Endothelial cell (in vitro differentiated cells): ENCODE results near the gene IKZF4. TPM values are rescaled to one million over a fixed set of nuclear protein-coding genes. Genes with fewer than 3 reads are reported as not detected.

Source experiments
- DNase-seq: peaks from one replicate; pipeline ENCODE4 v3.0.0; 2021; ENCODE audit warnings: low spot score
- H3K27ac Mint-ChIP-seq: one replicate; pipeline ENCODE4 v1.8.0; 2021; ENCODE audit warnings: mixed read lengths, inconsistent platforms; ENCODE audit not compliant: unreplicated experiment
- H3K27me3 Mint-ChIP-seq: one replicate; pipeline ENCODE4 v1.8.0; 2021; ENCODE audit warnings: mild to moderate bottlenecking, moderate library complexity, mixed read lengths, inconsistent platforms; ENCODE audit not compliant: unreplicated experiment
- H3K36me3 Mint-ChIP-seq: one replicate; pipeline ENCODE4 v1.8.0; 2021; ENCODE audit warnings: mild to moderate bottlenecking, low read depth, mixed read lengths, inconsistent platforms; ENCODE audit not compliant: unreplicated experiment
- H3K4me1 Mint-ChIP-seq: one replicate; pipeline ENCODE4 v1.8.0; 2021; ENCODE audit warnings: mild to moderate bottlenecking, mixed read lengths, inconsistent platforms; ENCODE audit not compliant: unreplicated experiment
- H3K4me3 Mint-ChIP-seq: one replicate; pipeline ENCODE4 v1.8.0; 2021; ENCODE audit warnings: mild to moderate bottlenecking, mixed read lengths, inconsistent platforms; ENCODE audit not compliant: unreplicated experiment
- H3K9me3 Mint-ChIP-seq: one replicate; pipeline ENCODE4 v1.8.0; 2021; ENCODE audit warnings: mixed read lengths, inconsistent platforms; ENCODE audit not compliant: unreplicated experiment
- total RNA-seq: library from RNA; stranded (reverse); fragmentation: NEBNext Ultra II Directional; extraction: Animal tissue kit (Norgen Biotek cat#: 25700); gene quantifications from one replicate; pipeline ENCODE4 v1.2.1, GENCODE V29; 2021; ENCODE audit not compliant: unreplicated experiment
- TF ChIP-seq, protein P1 (sequence below): fragments of 200-600 bp; sonication (generic); IDR thresholded peaks from one replicate; pipeline ENCODE4 v1.5.0; 2021; ENCODE audit warnings: antibody characterized with exemption; ENCODE audit not compliant: unreplicated experiment

The IKZF4 gene
- total RNA-seq, 1 donor from 2014 or later: 3.0 TPM

DNA sequence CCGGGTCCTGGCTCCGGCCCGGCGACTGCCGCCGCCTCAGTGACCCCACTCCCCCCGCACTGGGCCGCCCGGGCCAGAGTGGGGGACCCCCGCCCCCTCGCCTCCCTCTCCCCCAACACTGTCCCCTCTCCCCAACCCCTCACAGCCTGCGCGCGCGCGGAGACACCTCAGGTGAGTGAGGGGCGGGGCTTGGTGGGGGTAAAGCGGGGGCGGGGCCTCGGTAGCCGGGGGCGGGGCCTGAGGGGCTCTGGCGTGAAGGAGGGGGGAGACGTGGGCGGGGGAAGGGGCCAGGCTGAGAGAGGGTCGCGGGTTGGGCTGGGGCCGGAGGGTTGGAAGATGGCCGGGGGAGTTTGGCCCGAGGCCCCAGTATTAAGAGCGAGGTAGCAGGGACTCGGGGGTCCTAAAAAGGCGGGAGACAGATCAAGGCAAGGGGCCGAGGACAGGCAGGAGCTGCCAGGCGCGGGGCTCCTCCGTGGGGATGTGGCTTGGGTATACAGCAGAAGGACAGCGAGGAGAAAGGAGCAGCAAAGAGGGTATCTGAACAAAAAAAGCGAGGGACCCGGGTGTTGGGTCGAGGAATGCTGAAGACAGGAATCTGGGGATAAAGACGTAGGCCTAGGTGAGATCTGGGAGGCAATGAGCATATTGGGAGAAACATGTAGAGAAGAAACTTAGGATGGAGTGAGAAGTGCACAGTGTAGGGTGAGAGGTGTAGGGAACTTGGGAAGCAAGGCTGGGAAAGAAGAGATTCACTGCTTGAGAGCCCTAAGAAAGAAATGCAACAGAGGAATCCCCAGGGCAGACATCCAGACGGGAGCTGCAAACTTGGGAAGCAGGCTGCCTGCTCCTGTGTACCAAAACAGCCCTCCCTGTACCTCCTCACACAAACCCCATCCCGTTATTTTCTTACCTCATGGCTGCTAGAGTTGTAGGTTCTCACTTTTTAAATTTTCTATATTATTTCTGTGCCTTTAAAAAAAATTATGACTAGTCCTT is 13.0 kb upstream of the IKZF4 start:
- Mint-ChIP-seq H3K36me3 (peaks cover 18% of the 10 kb centered on the region), H3K27me3 (peaks cover 2% of the 10 kb centered on the region), H3K4me3 (peak overlapping the region; percentile 91), H3K27ac (peak overlapping the region; percentile 50), H3K9me3 (no peaks in the 10 kb centered on the region), H3K4me1 (peaks cover 30% of the 10 kb centered on the region)
- TF ChIP-seq, protein P1, sequence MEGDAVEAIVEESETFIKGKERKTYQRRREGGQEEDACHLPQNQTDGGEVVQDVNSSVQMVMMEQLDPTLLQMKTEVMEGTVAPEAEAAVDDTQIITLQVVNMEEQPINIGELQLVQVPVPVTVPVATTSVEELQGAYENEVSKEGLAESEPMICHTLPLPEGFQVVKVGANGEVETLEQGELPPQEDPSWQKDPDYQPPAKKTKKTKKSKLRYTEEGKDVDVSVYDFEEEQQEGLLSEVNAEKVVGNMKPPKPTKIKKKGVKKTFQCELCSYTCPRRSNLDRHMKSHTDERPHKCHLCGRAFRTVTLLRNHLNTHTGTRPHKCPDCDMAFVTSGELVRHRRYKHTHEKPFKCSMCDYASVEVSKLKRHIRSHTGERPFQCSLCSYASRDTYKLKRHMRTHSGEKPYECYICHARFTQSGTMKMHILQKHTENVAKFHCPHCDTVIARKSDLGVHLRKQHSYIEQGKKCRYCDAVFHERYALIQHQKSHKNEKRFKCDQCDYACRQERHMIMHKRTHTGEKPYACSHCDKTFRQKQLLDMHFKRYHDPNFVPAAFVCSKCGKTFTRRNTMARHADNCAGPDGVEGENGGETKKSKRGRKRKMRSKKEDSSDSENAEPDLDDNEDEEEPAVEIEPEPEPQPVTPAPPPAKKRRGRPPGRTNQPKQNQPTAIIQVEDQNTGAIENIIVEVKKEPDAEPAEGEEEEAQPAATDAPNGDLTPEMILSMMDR: no peak
- peak; percentile 61 for DNase-seq

- Mint-ChIP-seq H3K27me3 (peaks cover 3% of the 10 kb centered on the region), H3K9me3 (no peaks in the 10 kb centered on the region), H3K4me3 (no peak overlapping the region), H3K36me3 (no peaks in the 10 kb centered on the region), H3K27ac (no peak overlapping the region), H3K4me1 (peaks cover 25% of the 10 kb centered on the region)
- TF ChIP-seq, protein P1: no peak
- DNase-seq: no peak
Measured at GRCh38 chr12:56010111-56010570, 10.7 kb upstream of the IKZF4 start.

DNA sequence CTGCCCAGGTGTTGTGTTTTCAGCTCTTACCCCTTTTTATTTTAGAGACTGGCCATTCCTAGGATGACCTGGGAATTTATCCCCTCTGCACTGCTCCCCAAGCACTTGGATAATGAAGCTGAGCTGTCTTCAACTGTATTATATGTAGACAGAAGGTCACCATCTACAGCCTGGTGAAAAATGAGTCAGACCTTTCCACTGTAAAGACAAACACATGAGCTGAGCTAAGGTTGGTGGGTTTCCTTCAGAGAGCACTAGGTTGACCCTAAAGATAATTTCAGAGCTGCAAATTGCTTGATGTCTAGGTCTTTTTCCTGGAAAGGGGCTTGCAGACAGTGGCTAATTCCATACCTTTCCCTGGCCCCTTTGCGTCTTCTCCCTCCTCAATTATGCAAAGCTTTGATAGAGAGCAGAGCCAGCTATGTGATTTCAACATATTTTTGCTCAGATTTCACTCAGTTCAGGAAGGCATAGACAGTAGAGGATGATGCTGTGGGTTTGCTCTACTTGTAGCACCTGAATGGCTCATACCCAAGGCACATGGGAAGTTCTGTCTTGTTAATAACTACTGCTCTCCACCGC is 9.2 kb upstream of the IKZF4 start:
- Mint-ChIP-seq H3K27me3 (peaks cover 5% of the 10 kb centered on the region), H3K4me1 (peaks cover 17% of the 10 kb centered on the region), H3K36me3 (no peaks in the 10 kb centered on the region), H3K4me3 (no peak overlapping the region), H3K27ac (no peak overlapping the region), H3K9me3 (no peaks in the 10 kb centered on the region)
- TF ChIP-seq, protein P1: no peak
- DNase-seq: no peak

DNA sequence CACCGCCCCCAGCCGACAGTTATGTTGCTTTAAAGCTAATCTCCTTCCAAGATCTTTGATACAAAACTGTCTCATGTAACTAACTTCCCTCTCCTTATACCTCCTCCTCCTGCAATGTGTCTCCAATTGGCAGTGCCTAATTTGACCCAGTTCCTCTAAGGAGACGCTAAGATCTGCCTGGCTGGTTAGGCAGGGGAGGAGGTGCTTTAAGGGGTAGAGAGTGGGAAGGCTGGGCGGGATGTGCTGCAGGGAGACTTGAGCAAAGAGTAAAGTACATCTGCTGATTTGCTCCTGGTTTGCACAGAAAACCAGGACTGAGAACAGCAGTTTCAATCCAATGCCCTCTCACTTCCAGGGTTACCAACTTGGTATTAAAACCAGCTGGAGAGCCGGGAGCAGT is 7.4 kb upstream of the IKZF4 start:
- H3K4me1 Mint-ChIP-seq: peaks cover 8% of the 10 kb centered on the region
- H3K9me3 Mint-ChIP-seq: no peaks in the 10 kb centered on the region
- no peak overlapping the region for H3K27ac Mint-ChIP-seq
- H3K36me3 Mint-ChIP-seq: no peaks in the 10 kb centered on the region
- TF ChIP-seq, protein P1: no peak
- DNase-seq: no peak
- H3K4me3 Mint-ChIP-seq: no peak overlapping the region
- peaks cover 3% of the 10 kb centered on the region for H3K27me3 Mint-ChIP-seq
